ENCODE measurements around the gene LRRC27. TPM values are rescaled to one million over a fixed set of nuclear protein-coding genes. Genes with fewer than 3 reads are reported as not detected.
"Not testable (repeated sequence)": the region's sequence is repeated elsewhere in the genome, so short reads cannot be mapped to it uniquely, and the experiment has no call there.

The LRRC27 gene
- total and polyA plus RNA-seq, 7 experiments from 2014 or later, result 1.8 to 10.8 (median 6.0) TPM

DNA sequence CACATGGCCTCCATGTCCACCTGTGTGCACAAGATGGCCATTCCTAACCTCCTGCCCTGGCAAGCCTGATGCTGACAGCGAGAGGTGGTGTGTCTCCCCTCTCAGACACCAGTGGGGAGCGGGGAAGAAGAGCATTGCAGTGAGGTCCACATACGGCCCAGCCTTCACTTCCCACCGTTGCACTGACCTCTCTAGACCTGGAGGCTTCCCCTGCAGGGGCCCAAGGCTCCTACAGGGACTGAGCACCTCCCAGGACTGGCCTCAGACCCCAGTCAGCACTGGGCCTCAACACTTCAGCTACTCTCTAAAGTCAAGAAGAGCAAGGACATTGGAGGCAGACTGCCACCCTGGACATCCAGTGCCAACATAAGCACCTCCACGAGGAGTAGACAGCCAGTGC, 40.2 kb upstream of the LRRC27 start:
- H3K4me3 Mint-ChIP-seq, result no peak overlapping the region
- ATAC-seq (no peak), DNase-seq (no peak)
- no peaks in the 10 kb centered on the region for H3K27me3 ChIP-seq (ENCODE audit: control insufficient read depth in 2 of 2, insufficient read depth in 2 of 2, low read length in 2 of 2)
- no peaks in the 10 kb centered on the region for H3K9me3 ChIP-seq (ENCODE audit: control insufficient read depth in 2 of 3, low read length in 3 of 3)
- H3K4me1 Mint-ChIP-seq, result peaks cover 0 to 11% (median 0%) of the 10 kb centered on the region in 7 donors
- POLR2A ChIA-PET, result no interaction called here
- no peak overlapping the region for H3K27ac ChIP-seq (ENCODE audit: low read depth, low read length)
- peaks cover 0 to 2% (median 0%) of the 10 kb centered on the region in 11 donors for H3K9me3 Mint-ChIP-seq
- intact Hi-C loops (cut with micrococcal nuclease), result no loop called here
- no peak overlapping the region for H3K27ac Mint-ChIP-seq
- no peaks in the 10 kb centered on the region for H3K4me1 ChIP-seq (ENCODE audit: control insufficient read depth in 2 of 2, insufficient read depth in 2 of 2, low read length in 2 of 2)
- peaks cover 0 to 6% (median 0%) of the 10 kb centered on the region in 5 donors for H3K36me3 Mint-ChIP-seq
- no peaks in the 10 kb centered on the region for H3K36me3 ChIP-seq (ENCODE audit: control insufficient read depth in 2 of 3, insufficient read depth in 3 of 3, low read length in 3 of 3)
- CTCF ChIA-PET, result no interaction called here
- no peak overlapping the region for H3K4me3 ChIP-seq (ENCODE audit: low read length)
- peaks cover 0 to 9% (median 0%) of the 10 kb centered on the region in 5 donors for H3K27me3 Mint-ChIP-seq

DNA sequence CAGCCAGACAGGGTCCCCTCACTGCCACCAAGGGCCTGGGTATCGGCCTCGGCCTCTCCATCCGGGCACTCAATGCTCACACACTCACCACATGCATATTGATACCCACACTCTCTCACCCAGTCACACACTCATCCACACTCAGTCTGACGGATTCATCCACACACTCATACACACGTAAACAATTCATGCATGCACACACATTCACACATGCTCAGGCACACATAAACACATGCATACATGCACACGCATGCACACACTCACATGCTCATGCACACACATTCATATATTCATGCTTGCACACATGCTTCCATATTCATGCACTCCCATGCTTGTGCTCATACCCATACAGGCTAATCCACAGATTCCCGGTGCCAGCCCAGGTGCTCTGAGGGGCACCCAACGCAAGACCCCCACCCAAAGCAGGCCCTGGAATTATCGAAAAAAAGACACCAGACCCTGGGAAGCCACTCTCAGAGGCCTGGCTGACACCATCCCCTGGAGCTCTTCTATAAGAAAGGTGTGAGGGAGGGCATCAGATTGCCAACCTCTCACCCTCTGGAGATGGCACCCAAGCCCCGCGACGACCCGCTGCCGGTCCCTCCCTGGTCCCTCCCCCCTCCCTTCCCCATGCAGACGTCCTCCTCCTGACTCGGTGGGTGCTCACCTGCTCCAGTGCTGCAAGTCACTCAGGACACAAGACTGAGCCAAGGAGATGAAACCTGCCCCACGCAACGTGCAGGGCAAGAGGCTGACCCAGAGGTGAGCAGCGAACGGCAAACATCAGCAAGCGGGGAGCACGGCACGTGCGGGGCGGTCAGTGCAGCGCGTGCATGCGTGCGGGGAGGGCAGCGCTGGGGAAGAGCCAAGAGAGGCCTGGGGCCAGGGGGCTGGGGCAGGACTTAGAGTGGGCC, 39.4 kb upstream of the LRRC27 start:
- ChIA-PET CTCF (no interaction called here), POLR2A (no interaction called here)
- no peak overlapping the region for H3K27ac ChIP-seq (ENCODE audit: low read depth, low read length)
- Mint-ChIP-seq H3K4me3 (no peak overlapping the region), H3K36me3 (peaks cover 0 to 6% (median 0%) of the 10 kb centered on the region in 5 donors), H3K4me1 (peaks cover 0 to 11% (median 4%) of the 10 kb centered on the region in 7 donors), H3K27ac (no peak overlapping the region), H3K27me3 (peaks cover 0 to 8% (median 0%) of the 10 kb centered on the region in 5 donors), H3K9me3 (peaks cover 0 to 2% (median 0%) of the 10 kb centered on the region in 11 donors)
- intact Hi-C loops (cut with micrococcal nuclease), result no loop called here
- no peaks in the 10 kb centered on the region for H3K27me3 ChIP-seq (ENCODE audit: control insufficient read depth in 2 of 2, insufficient read depth in 2 of 2, low read length in 2 of 2)
- no peak for DNase-seq
- H3K4me1 ChIP-seq (ENCODE audit: control insufficient read depth in 2 of 2, insufficient read depth in 2 of 2, low read length in 2 of 2), result no peaks in the 10 kb centered on the region
- H3K4me3 ChIP-seq (ENCODE audit: low read length), result no peak overlapping the region
- no peak for ATAC-seq
- no peaks in the 10 kb centered on the region for H3K36me3 ChIP-seq (ENCODE audit: control insufficient read depth in 2 of 3, insufficient read depth in 3 of 3, low read length in 3 of 3)
- no peaks in the 10 kb centered on the region for H3K9me3 ChIP-seq (ENCODE audit: control insufficient read depth in 2 of 3, low read length in 3 of 3)

- no peak for DNase-seq
- Mint-ChIP-seq H3K27ac (no peak overlapping the region), H3K9me3 (no peaks in the 10 kb centered on the region), H3K4me1 (peaks cover 4 to 14% (median 7%) of the 10 kb centered on the region in 7 donors), H3K4me3 (no peak overlapping the region), H3K36me3 (peaks cover 0 to 6% (median 0%) of the 10 kb centered on the region in 5 donors), H3K27me3 (peaks cover 0 to under 1% (median 0%) of the 10 kb centered on the region in 5 donors)
- CTCF ChIA-PET, result no interaction called here
- intact Hi-C loops (cut with micrococcal nuclease), result no loop called here
- POLR2A ChIA-PET, result no interaction called here
- no peaks in the 10 kb centered on the region for H3K27me3 ChIP-seq (ENCODE audit: control insufficient read depth in 2 of 2, insufficient read depth in 2 of 2, low read length in 2 of 2)
- no peak for ATAC-seq
- no peak overlapping the region for H3K4me3 ChIP-seq (ENCODE audit: low read length)
- H3K4me1 ChIP-seq (ENCODE audit: control insufficient read depth in 2 of 2, insufficient read depth in 2 of 2, low read length in 2 of 2), result no peaks in the 10 kb centered on the region
- H3K27ac ChIP-seq (ENCODE audit: low read depth, low read length), result no peak overlapping the region
- H3K36me3 ChIP-seq (ENCODE audit: control insufficient read depth in 2 of 3, insufficient read depth in 3 of 3, low read length in 3 of 3), result no peaks in the 10 kb centered on the region
- H3K9me3 ChIP-seq (ENCODE audit: control insufficient read depth in 2 of 3, low read length in 3 of 3), result no peaks in the 10 kb centered on the region
Measured at GRCh38 chr10:132293201-132293812, 38.7 kb upstream of the LRRC27 start.

GRCh38 chr10:132293813-132294520, 38.0 kb upstream of the LRRC27 start:
- no peaks in the 10 kb centered on the region for H3K27me3 ChIP-seq (ENCODE audit: control insufficient read depth in 2 of 2, insufficient read depth in 2 of 2, low read length in 2 of 2)
- no peaks in the 10 kb centered on the region for H3K9me3 ChIP-seq (ENCODE audit: control insufficient read depth in 2 of 3, low read length in 3 of 3)
- POLR2A ChIA-PET, result no interaction called here
- peaks cover 4 to 14% (median 7%) of the 10 kb centered on the region in 7 donors for H3K4me1 Mint-ChIP-seq
- intact Hi-C loops (cut with micrococcal nuclease), result no loop called here
- no peaks in the 10 kb centered on the region for H3K9me3 Mint-ChIP-seq
- H3K27ac ChIP-seq (ENCODE audit: low read depth, low read length), result no peak overlapping the region
- DNase-seq (no peak), ATAC-seq (no peak)
- CTCF ChIA-PET, result no interaction called here
- no peak overlapping the region for H3K4me3 ChIP-seq (ENCODE audit: low read length)
- H3K4me1 ChIP-seq (ENCODE audit: control insufficient read depth in 2 of 2, insufficient read depth in 2 of 2, low read length in 2 of 2), result no peaks in the 10 kb centered on the region
- H3K27ac Mint-ChIP-seq, result peak overlapping the region in 1 of 9 donors; percentile 36
- H3K36me3 Mint-ChIP-seq, result peaks cover 0 to 6% (median 0%) of the 10 kb centered on the region in 5 donors
- no peak overlapping the region for H3K4me3 Mint-ChIP-seq
- no peaks in the 10 kb centered on the region for H3K36me3 ChIP-seq (ENCODE audit: control insufficient read depth in 2 of 3, insufficient read depth in 3 of 3, low read length in 3 of 3)
- peaks cover 0 to 2% (median 0%) of the 10 kb centered on the region in 5 donors for H3K27me3 Mint-ChIP-seq

DNA sequence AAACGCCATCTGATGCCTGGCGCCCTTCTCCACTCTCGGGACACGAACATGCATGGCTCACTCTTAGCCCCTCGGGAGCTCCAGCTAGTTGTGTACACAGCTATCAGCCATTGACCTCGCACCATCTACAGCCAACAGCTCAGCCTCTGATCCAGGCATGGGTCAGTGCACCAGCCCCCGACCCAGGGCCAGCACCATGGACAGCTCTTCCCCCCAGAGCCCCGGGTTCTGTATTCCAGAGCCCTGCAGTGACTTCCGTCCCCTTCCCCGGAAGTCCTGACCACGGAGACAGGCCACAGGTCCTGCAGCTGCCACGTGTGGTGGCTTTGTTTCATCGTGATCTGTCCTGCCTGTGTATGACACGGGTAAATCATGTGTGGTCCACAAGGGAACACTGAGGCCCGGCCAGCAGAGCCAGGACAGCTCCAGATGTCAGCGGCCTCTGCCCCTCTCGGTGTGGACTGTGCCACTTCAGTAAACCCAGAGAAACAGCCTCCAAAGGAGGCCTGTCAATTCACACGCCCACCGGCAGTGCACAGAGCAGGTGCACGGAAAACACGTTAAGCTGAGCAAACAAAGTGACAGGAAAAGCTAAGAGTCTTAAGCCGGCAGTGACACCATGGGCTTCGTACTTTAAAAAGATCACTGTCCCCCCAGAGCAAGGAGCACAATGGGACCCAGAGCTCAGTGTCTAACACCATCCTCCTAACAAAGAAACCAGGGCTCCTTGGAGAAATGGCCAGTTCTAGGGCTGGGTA, 37.3 kb upstream of the LRRC27 start:
- Histone ChIP-seq H3K4me3 (ENCODE audit: low read length) (no peak overlapping the region), H3K36me3 (ENCODE audit: control insufficient read depth in 2 of 3, insufficient read depth in 3 of 3, low read length in 3 of 3) (no peaks in the 10 kb centered on the region), H3K27me3 (ENCODE audit: control insufficient read depth in 2 of 2, insufficient read depth in 2 of 2, low read length in 2 of 2) (no peaks in the 10 kb centered on the region), H3K4me1 (ENCODE audit: control insufficient read depth in 2 of 2, insufficient read depth in 2 of 2, low read length in 2 of 2) (no peaks in the 10 kb centered on the region), H3K27ac (ENCODE audit: low read depth, low read length) (no peak overlapping the region), H3K9me3 (ENCODE audit: control insufficient read depth in 2 of 3, low read length in 3 of 3) (no peaks in the 10 kb centered on the region)
- Mint-ChIP-seq H3K27me3 (peaks cover 0 to 3% (median 0%) of the 10 kb centered on the region in 5 donors), H3K27ac (no peak overlapping the region), H3K9me3 (no peaks in the 10 kb centered on the region), H3K4me1 (peaks cover 4 to 14% (median 7%) of the 10 kb centered on the region in 7 donors), H3K4me3 (no peak overlapping the region), H3K36me3 (peaks cover 0 to 6% (median 0%) of the 10 kb centered on the region in 5 donors)
- ATAC-seq (no peak), DNase-seq (no peak)
- intact Hi-C loops (cut with micrococcal nuclease), result no loop called here
- CTCF ChIA-PET, result no interaction called here
- POLR2A ChIA-PET, result no interaction called here

DNA sequence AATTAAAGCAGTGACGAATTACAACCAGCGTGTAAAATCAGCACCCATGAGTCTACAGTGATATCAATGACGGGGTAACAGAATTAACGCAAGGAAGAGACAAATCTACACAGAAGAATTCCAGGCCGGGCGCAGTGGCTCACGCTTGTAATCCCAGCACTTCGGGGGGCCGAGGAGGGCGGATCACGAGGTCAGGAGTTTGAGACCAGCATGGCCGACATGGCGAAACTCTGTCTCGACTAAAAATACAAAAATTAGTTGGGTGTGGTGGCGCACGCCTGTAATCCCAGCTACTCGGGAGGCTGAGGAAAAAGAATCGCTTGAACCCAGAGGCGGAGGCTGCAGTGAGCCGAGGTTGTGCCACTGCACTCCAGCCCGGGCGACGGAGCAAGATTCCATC, 36.5 kb upstream of the LRRC27 start:
- H3K27me3 Mint-ChIP-seq; H3K4me3 Mint-ChIP-seq; H3K27me3 ChIP-seq (ENCODE audit: control insufficient read depth in 2 of 2, insufficient read depth in 2 of 2, low read length in 2 of 2); H3K4me1 ChIP-seq (ENCODE audit: control insufficient read depth in 2 of 2, insufficient read depth in 2 of 2, low read length in 2 of 2); H3K9me3 Mint-ChIP-seq; intact Hi-C loops (cut with micrococcal nuclease); CTCF ChIA-PET; H3K36me3 Mint-ChIP-seq; ATAC-seq; H3K27ac ChIP-seq (ENCODE audit: low read depth, low read length); POLR2A ChIA-PET; DNase-seq; H3K4me3 ChIP-seq (ENCODE audit: low read length); H3K9me3 ChIP-seq (ENCODE audit: control insufficient read depth in 2 of 3, low read length in 3 of 3); H3K36me3 ChIP-seq (ENCODE audit: control insufficient read depth in 2 of 3, insufficient read depth in 3 of 3, low read length in 3 of 3): not testable (repeated sequence)
- H3K27ac Mint-ChIP-seq, result peak overlapping the region in 1 of 9 donors; percentile 46
- peaks cover 4 to 15% (median 7%) of the 10 kb centered on the region in 7 donors for H3K4me1 Mint-ChIP-seq
